Measurements from ENCODE around the gene CTTN. TPM values are rescaled to one million over a fixed set of nuclear protein-coding genes. Genes with fewer than 3 reads are reported as not detected.

The CTTN gene
- total and polyA plus RNA-seq, 2 of the 8 experiments (the other 6 are each of a cell fraction or from before 2014, with no cell fraction given): 84.6 to 216 TPM

GRCh38 chr11:70402016-70402415 lies 3.7 kb downstream of the CTTN start:
- peaks cover 22% of the 10 kb centered on the region for H3K79me1 ChIP-seq (ENCODE audit: low read depth, low read length)
- DNase-seq (ENCODE audit: low read depth in 1 of 2, low spot score in 2 of 2) (no peak), FAIRE-seq (no peak)
- H3K4me2 ChIP-seq (ENCODE audit: insufficient read depth in 1 of 2, low read depth in 2 of 2, low read length in 2 of 2): no peak overlapping the region; a peak in 1 of 4 replicates
- H3K23me2 ChIP-seq (ENCODE audit: low read depth, low read length): peaks cover 17% of the 10 kb centered on the region
- CTCF ChIA-PET (ENCODE audit: partially characterized antibody): interaction anchor here (0.6 to 1.1 kb wide), 3 partner anchors 24 to 1171 kb away, joined by 3 read pairs; no protein-coding TSS in a partner anchor
- peaks cover 5 to 10% (median 9%) of the 10 kb centered on the region in 4 experiments for H3K4me1 ChIP-seq (replicated peaks in 1 of 4; ENCODE audit: control insufficient read depth in 3 of 4, insufficient read depth in 4 of 4, low read length in 3 of 4)
- TF ChIP-seq TCF12 (IDR thresholded peaks at IDR 0.05; ENCODE audit: low read depth, low read length) (no peak), CTCF (IDR thresholded peaks at IDR 0.05; ENCODE audit: control extremely low read depth in 1 of 3, insufficient read depth in 1 of 3, low read depth in 1 of 3, low read length in 3 of 3) (no peak), SP4 (IDR thresholded peaks at IDR 0.05; ENCODE audit: low read length) (no peak), GABPA (IDR thresholded peaks at IDR 0.05; ENCODE audit: borderline replicate concordance, insufficient read depth, low read length) (no peak), BACH1 (IDR thresholded peaks at IDR 0.05; ENCODE audit: low read length) (no peak), EP300 (IDR thresholded peaks at IDR 0.05; ENCODE audit: borderline replicate concordance in 1 of 2, low read depth in 2 of 2, low read length in 2 of 2) (no peak), SAP30 (IDR thresholded peaks at IDR 0.05; ENCODE audit: insufficient read depth, insufficient replicate concordance, low read length) (no peak), TBP (IDR thresholded peaks at IDR 0.05; ENCODE audit: low read depth, low read length) (no peak), CEBPB (IDR thresholded peaks at IDR 0.05; ENCODE audit: low read depth, low read length) (no peak)
- no peak overlapping the region for H3K56ac ChIP-seq (replicated peaks; ENCODE audit: insufficient read length, low read depth, low read length)
- no peak overlapping the region for H3K4me3 ChIP-seq (ENCODE audit: extremely low read depth in 1 of 4, insufficient read depth in 2 of 4, low read depth in 3 of 4, low read length in 4 of 4)
- H4K20me1 ChIP-seq (replicated peaks in 1 of 2; ENCODE audit: control insufficient read depth in 1 of 2, insufficient read depth in 2 of 2, low read length in 2 of 2): peaks cover 21 to 25% of the 10 kb centered on the region in 2 experiments
- H2AK5ac ChIP-seq (ENCODE audit: low read depth, low read length): no peak overlapping the region
- H4K8ac ChIP-seq (ENCODE audit: extremely low read depth, insufficient read depth, low read length): no peak overlapping the region
- H3K14ac ChIP-seq (ENCODE audit: insufficient read length): no peak overlapping the region
- no peak overlapping the region for H3K9ac ChIP-seq (replicated peaks in 1 of 4; ENCODE audit: extremely low read depth in 1 of 4, low read depth in 3 of 4, low read length in 3 of 4)
- no peak overlapping the region for H4K91ac ChIP-seq (replicated peaks; ENCODE audit: insufficient read length, low read length)
- H3K23ac ChIP-seq (ENCODE audit: insufficient read length): no peak overlapping the region
- no peak overlapping the region for H3K27ac ChIP-seq (ENCODE audit: low read depth, low read length)
- H2BK20ac ChIP-seq (ENCODE audit: low read length): no peak overlapping the region
- no peak overlapping the region for H2BK15ac ChIP-seq (ENCODE audit: low read length)
- no peak overlapping the region for H2AFZ ChIP-seq (ENCODE audit: low read length)
- WGBS, 2 experiments (ENCODE audit: extremely low coverage in 1 of 2, insufficient coverage in 1 of 2, insufficient read length in 1 of 2, insufficient replicate concordance in 2 of 2, low coverage in 1 of 2, low lambda C conversion rate in 2 of 2, missing lambda C conversion rate in 1 of 2): 91% methylated on average over 10 of the region's 10 CpGs; no CpG with 5 or more reads in 1 of the 2 experiments
- H3K9me3 ChIP-seq (ENCODE audit: insufficient read depth in 2 of 2, low read depth in 1 of 2, low read length in 1 of 2): no peaks in the 10 kb centered on the region
- POLR2A ChIA-PET (ENCODE audit: partially characterized antibody): interaction anchor here (1.0 to 1.2 kb wide), 2 partner anchors 14 to 24 kb away, joined by 3 read pairs; no protein-coding TSS in a partner anchor
- no peak overlapping the region for H3K18ac ChIP-seq (ENCODE audit: extremely low read depth, low read length)
- H3K27me3 ChIP-seq (replicated peaks in 1 of 4; ENCODE audit: control insufficient read depth in 3 of 4, extremely low read depth in 1 of 4, insufficient read depth in 3 of 4, low read length in 3 of 4): no peaks in the 10 kb centered on the region
- no peak overlapping the region for H2BK12ac ChIP-seq (ENCODE audit: low read depth, low read length)
- H4K5ac ChIP-seq (ENCODE audit: insufficient read length, low read depth, low read length): no peak overlapping the region
- peaks cover 19 to 81% of the 10 kb centered on the region in 2 experiments for H3K79me2 ChIP-seq (ENCODE audit: control insufficient read depth in 1 of 2, insufficient read depth in 2 of 2, low read length in 2 of 2)
- H2BK120ac ChIP-seq (replicated peaks; ENCODE audit: low read depth, low read length): no peak overlapping the region
- H2BK5ac ChIP-seq (ENCODE audit: low read depth, low read length): no peak overlapping the region
- H3K36me3 ChIP-seq (ENCODE audit: control insufficient read depth in 2 of 4, insufficient read depth in 4 of 4, low read length in 3 of 4): peaks cover 1 to 20% (median 6%) of the 10 kb centered on the region in 4 experiments; a peak in 7 of 8 replicates
- H3K4ac ChIP-seq (replicated peaks; ENCODE audit: insufficient read length, low read depth, low read length): no peak overlapping the region

Data from H1 (cell line).